ENCODE data around the gene AGPAT2. TPM values are rescaled to one million over a fixed set of nuclear protein-coding genes. Genes with fewer than 3 reads are reported as not detected.

The AGPAT2 gene
- total RNA-seq, 6 donors from 2014 or later = 70.2 to 242 (median 140) TPM

- Histone ChIP-seq H3K4me1 (peaks cover 38 to 68% (median 54%) of the 10 kb centered on the region in 4 donors), H3K4me3 (no peak overlapping the region), H3K27me3 (no peaks in the 10 kb centered on the region), H3K36me3 (peaks cover 0 to 5% (median 3%) of the 10 kb centered on the region in 4 donors), H3K27ac (peak overlapping the region in 1 of 4 donors; percentile 2), H3K9me3 (no peaks in the 10 kb centered on the region)
- DNase-seq = peak in 1 of 2 donors; percentile 37
- ATAC-seq (ENCODE audit: low FRiP score in 2 of 2) = no peak
- TF ChIP-seq POLR2A (IDR thresholded peaks at IDR 0.05) = no peak
- no peak for TF ChIP-seq EP300 (IDR thresholded peaks at IDR 0.05)
- TF ChIP-seq CTCF (IDR thresholded peaks at IDR 0.05) = no peak
- 80 to 85% methylated on average over 1 to 7 of the region's 10 CpGs for WGBS, 2 donors
These were observed 4.5 kb downstream of the AGPAT2 start for GRCh38 chr9:136682710-136683109.

GRCh38 chr9:136681945-136682699, 5.1 kb downstream of the AGPAT2 start:
- peak overlapping the region in 1 of 4 donors; percentile 2 for H3K27ac ChIP-seq
- no peak overlapping the region for H3K4me3 ChIP-seq
- peaks cover 0 to 10% (median 5%) of the 10 kb centered on the region in 4 donors for H3K36me3 ChIP-seq
- no peaks in the 10 kb centered on the region for H3K27me3 ChIP-seq
- H3K4me1 ChIP-seq = peaks cover 36 to 63% (median 53%) of the 10 kb centered on the region in 4 donors
- TF ChIP-seq CTCF (IDR thresholded peaks at IDR 0.05) (no peak), EP300 (IDR thresholded peaks at IDR 0.05) (no peak), POLR2A (IDR thresholded peaks at IDR 0.05) (peak in 1 of 4 donors; percentile 26)
- ATAC-seq (ENCODE audit: low FRiP score in 2 of 2) (no peak), DNase-seq (peak in 1 of 2 donors; percentile 67)
- H3K9me3 ChIP-seq = no peaks in the 10 kb centered on the region
- WGBS, 2 donors = 86 to 89% methylated on average over 6 to 19 of the region's 20 CpGs

GRCh38 chr9:136681029-136681428, 6.2 kb downstream of the AGPAT2 start:
- H3K27me3 ChIP-seq = no peaks in the 10 kb centered on the region
- WGBS, 2 donors = 92 to 97% methylated on average over 17 of the region's 17 CpGs
- no peak overlapping the region for H3K27ac ChIP-seq
- H3K36me3 ChIP-seq = peaks cover 0 to 20% (median 15%) of the 10 kb centered on the region in 4 donors
- TF ChIP-seq POLR2A (IDR thresholded peaks at IDR 0.05) (no peak), EP300 (IDR thresholded peaks at IDR 0.05) (no peak), CTCF (IDR thresholded peaks at IDR 0.05) (no peak)
- H3K4me3 ChIP-seq = no peak overlapping the region
- H3K4me1 ChIP-seq = peaks cover 34 to 63% (median 50%) of the 10 kb centered on the region in 4 donors
- DNase-seq (peak in 1 of 2 donors; percentile 77), ATAC-seq (ENCODE audit: low FRiP score in 2 of 2) (no peak)
- H3K9me3 ChIP-seq = no peaks in the 10 kb centered on the region

GRCh38 chr9:136679431-136679941, 7.8 kb downstream of the AGPAT2 start:
- H3K4me3 ChIP-seq = peak overlapping the region in 1 of 4 donors; percentile 2
- WGBS, 2 donors = 23 to 37% methylated on average over 18 to 20 of the region's 22 CpGs

More at GRCh38 chr9:136679431-136679941, 7.8 kb downstream of the AGPAT2 start:
- H3K9me3 ChIP-seq = no peaks in the 10 kb centered on the region
- TF ChIP-seq POLR2A (IDR thresholded peaks at IDR 0.05) (peak in 2 of 4 donors; percentile 38 to 60), POLR2AphosphoS5 (IDR thresholded peaks at IDR 0.05) (peak; percentile 55 to 75), EP300 (IDR thresholded peaks at IDR 0.05) (peak in 1 of 4 donors; percentile 51), CTCF (IDR thresholded peaks at IDR 0.05) (no peak)
- no peaks in the 10 kb centered on the region for H3K27me3 ChIP-seq
- peak overlapping the region; percentile 50 to 80 (median 72) for H3K27ac ChIP-seq
- ATAC-seq (ENCODE audit: low FRiP score in 2 of 2) (peak in 1 of 2 donors; percentile 23), DNase-seq (peak; percentile 84 to 88)
- H3K4me1 ChIP-seq = peaks cover 33 to 63% (median 40%) of the 10 kb centered on the region in 4 donors
- peaks cover 0 to 27% (median 17%) of the 10 kb centered on the region in 4 donors for H3K36me3 ChIP-seq
